ENCODE results near the gene ZC3H12D.

The ZC3H12D gene

DNA sequence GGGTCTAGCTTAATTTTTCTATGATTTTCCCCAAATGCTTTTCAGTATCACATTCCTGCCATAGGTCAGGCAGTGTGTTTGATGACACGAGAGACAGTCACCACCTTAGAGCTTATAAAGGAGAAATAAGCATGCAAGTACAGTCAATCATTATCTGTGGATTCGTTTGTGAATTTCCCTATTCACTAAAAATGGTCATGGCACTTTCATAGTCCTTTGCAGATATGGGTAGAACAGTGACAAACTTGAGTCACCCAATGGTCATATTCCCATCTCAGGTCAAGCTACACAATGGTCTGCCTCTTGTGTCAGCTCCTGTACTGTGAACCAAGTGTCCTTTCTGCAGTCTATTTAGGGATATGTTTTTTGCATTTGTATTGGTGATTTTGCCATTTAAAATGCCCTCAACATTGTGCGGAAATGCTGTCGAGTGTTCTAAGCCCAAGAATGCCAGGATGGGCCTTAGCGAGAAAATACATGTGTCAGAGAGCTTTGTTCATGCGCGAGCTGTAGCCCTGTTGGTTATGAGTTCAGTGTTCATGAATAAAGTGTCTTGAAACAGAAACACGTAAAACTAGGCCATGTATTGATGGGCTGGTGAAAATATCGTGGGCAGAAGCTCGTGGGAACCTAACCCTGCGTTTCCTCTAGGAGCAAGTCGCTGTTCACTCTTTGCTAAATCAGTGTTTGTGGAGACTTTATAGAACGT lies 65.0 kb downstream of the ZC3H12D start:
- DNase-seq: no peak
- Mint-ChIP-seq H3K9me3 (peaks cover 2% of the 10 kb centered on the region), H3K36me3 (peaks cover 20% of the 10 kb centered on the region), H3K4me1 (peaks cover 6% of the 10 kb centered on the region), H3K4me3 (no peak overlapping the region), H3K27ac (no peak overlapping the region), H3K27me3 (no peaks in the 10 kb centered on the region)
- CTCF ChIA-PET: interaction anchor here (1.0 to 2.1 kb wide), 4 partner anchors 12 to 338 kb away, joined by 3 to 13 read pairs (median 3); no protein-coding TSS in a partner anchor

DNA sequence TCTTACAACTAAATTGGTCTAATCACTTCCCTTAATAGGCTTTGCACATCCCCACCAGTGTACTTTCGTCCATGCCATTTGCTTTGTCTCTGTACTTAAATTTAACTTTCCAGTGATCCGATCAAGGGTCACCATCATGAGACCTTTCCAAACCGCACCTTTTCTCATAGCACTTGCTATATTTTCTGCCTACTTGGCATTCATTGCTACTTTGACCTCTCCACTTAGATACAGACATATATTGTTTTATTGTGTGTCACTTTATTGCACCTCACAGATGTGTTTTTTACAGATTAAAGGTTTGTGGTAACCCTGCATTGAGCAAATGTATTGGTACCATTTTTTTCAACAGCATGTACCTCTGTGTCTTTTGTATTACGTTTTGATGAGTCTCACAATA lies 70.0 kb downstream of the ZC3H12D start:
- peaks cover 6% of the 10 kb centered on the region for H3K4me1 Mint-ChIP-seq
- H3K36me3 Mint-ChIP-seq: peaks cover 61% of the 10 kb centered on the region
- CTCF ChIA-PET: interaction anchor here (0.8 kb wide), 1 partner anchor 385 kb away, joined by 3 read pairs; no protein-coding TSS in a partner anchor
- no peak for DNase-seq
- H3K4me3 Mint-ChIP-seq: no peak overlapping the region
- H3K9me3 Mint-ChIP-seq: peaks cover 2% of the 10 kb centered on the region
- H3K27ac Mint-ChIP-seq: no peak overlapping the region
- H3K27me3 Mint-ChIP-seq: no peaks in the 10 kb centered on the region

DNA sequence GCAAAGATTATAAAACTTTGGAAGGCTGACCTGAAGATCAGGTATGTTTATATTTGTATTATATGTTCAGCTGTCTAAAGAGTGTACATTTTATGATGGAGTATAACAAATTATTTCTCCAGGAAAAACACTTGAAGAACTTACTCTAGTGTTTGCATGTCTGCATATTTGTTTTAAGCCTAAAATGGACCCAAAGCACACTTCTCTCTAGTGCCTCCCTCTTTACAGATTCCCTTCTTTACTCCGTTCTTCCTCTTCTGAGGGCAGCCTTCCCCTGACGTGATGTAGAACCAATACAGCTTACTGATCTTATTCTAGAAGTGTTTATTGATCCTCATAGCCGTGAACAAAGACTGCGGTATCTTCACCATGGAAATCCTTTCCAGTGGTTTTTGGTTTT lies 70.8 kb downstream of the ZC3H12D start:
- CTCF ChIA-PET: interaction anchor here (0.8 to 1.5 kb wide), 4 partner anchors 17 to 384 kb away, joined by 3 to 4 read pairs (median 4); no protein-coding TSS in a partner anchor
- Mint-ChIP-seq H3K36me3 (peaks cover 68% of the 10 kb centered on the region), H3K27ac (peak overlapping the region; percentile 17), H3K4me1 (peaks cover 6% of the 10 kb centered on the region), H3K4me3 (no peak overlapping the region), H3K27me3 (no peaks in the 10 kb centered on the region), H3K9me3 (peaks cover 2% of the 10 kb centered on the region)
- DNase-seq: no peak

DNA sequence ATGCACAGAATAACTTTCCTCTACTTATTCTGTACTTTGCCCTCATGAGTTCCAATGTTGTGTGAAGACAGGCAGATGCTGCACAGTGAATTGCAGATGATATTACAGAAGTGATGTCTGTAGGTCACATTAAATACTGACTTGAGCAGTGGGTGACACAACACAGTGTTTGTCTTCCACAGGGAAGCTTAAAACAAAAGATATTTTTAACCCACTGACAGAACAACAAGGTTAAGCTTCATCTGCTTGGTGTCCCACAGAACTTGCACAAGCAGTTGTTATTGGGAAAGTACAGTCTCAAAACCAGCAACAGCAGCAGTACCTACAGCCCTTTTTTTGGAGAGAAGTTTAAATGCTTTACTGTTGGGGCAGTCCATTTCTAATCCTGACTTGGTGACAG lies 74.3 kb downstream of the ZC3H12D start:
- CTCF ChIA-PET: interaction anchor here (0.6 to 1.3 kb wide), 4 partner anchors 16 to 382 kb away, joined by 3 to 4 read pairs (median 3); no protein-coding TSS in a partner anchor
- Mint-ChIP-seq H3K4me3 (no peak overlapping the region), H3K27me3 (no peaks in the 10 kb centered on the region), H3K9me3 (peaks cover under 1% of the 10 kb centered on the region), H3K36me3 (peaks cover 65% of the 10 kb centered on the region), H3K4me1 (peaks cover 10% of the 10 kb centered on the region), H3K27ac (peak overlapping the region; percentile 14)
- DNase-seq: no peak

DNA sequence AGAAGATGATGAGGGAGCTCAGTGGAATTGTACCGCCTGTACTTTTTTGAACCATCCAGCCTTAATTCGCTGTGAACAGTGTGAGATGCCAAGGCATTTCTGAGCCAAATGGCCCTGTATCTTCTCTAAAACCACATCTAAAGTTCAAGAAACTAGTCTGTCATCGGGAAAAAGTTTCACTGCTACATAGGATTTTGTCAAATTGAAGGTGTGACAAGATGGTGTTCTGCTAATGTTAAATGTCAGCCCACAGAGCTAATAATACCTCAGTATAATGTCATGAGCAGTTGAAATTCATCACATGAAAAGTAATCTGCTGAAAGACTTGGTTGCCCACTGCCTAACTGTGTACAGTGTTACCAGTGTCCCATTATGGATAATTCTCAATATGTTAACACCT lies 75.2 kb downstream of the ZC3H12D start:
- CTCF ChIA-PET: no interaction called here
- Mint-ChIP-seq H3K27me3 (no peaks in the 10 kb centered on the region), H3K27ac (peak overlapping the region; percentile 49), H3K4me3 (no peak overlapping the region), H3K4me1 (peaks cover 14% of the 10 kb centered on the region), H3K9me3 (no peaks in the 10 kb centered on the region), H3K36me3 (peaks cover 67% of the 10 kb centered on the region)
- no peak for DNase-seq

DNA sequence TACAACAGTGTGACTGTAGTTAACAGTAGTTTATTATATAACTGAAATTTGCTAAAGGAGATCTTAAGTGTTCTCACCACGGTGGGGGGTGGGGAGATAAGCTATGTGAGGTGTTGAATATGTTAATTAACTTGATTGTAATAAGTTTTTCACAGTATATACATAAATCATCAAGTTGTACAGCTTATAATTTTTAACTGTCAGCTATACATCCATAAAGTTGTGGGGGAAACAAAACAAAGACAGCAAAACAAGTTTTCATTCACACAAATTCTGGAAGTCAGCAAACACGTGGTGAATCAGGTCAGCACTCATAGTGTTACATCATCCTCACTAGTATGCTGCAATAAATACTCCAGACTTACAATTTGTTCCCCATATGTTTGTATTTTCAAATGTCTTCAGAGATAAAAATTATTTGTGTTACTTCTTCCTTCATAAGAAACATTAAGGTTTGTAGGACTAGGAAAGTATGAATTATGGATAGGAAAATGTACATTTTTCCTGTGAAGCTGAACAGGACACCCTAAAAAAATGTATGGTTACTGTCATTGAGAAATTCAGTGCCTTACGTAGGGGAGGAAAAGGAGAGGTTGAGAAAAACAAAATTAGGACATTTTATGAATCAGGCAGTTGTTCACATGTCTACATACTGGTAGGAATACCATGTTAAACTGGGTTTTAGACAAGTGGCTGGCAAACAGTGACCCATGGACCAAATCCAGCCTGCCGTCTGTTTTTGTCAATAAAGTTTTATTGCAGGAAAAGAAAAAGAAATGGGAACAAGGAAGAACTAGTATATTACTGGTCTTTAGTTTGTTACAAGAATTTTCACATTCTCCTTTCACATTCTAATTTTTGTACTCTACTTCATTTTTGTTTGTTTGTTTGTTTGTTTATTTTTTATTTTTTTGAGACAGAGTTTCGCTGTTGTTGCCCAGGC lies 78.7 kb downstream of the ZC3H12D start:
- peaks cover 70% of the 10 kb centered on the region for H3K36me3 Mint-ChIP-seq
- CTCF ChIA-PET: interaction anchor here (1.9 kb wide), 1 partner anchor 378 kb away, joined by 6 read pairs; no protein-coding TSS in a partner anchor
- peak overlapping the region; percentile 40 for H3K27ac Mint-ChIP-seq
- no peak for DNase-seq
- H3K4me3 Mint-ChIP-seq: no peak overlapping the region
- no peaks in the 10 kb centered on the region for H3K27me3 Mint-ChIP-seq
- H3K4me1 Mint-ChIP-seq: peaks cover 21% of the 10 kb centered on the region
- H3K9me3 Mint-ChIP-seq: no peaks in the 10 kb centered on the region

DNA sequence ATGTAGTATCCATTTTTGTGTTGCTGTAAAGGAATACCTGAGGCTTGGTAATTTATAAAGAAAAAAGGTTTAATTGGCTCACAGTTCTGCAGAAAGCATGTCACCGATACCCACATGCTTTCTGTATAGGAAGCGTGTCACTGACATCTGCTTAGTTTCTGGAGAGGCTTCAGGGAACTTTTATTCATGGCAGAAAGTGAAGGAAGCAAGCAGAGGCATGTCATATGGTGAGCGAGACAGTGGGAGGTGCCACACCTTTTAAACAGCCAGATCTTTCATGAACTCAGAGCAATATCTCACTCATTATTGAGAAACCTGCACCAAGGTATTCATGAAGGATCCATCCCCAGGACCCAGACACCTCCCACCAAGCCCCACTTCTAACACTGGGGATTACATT lies 81.3 kb downstream of the ZC3H12D start:
- Mint-ChIP-seq H3K4me1 (peaks cover 25% of the 10 kb centered on the region), H3K27ac (peak overlapping the region; percentile 52), H3K4me3 (peak overlapping the region; percentile 26), H3K9me3 (no peaks in the 10 kb centered on the region), H3K36me3 (peaks cover 67% of the 10 kb centered on the region), H3K27me3 (no peaks in the 10 kb centered on the region)
- CTCF ChIA-PET: no interaction called here
- no peak for DNase-seq

DNA sequence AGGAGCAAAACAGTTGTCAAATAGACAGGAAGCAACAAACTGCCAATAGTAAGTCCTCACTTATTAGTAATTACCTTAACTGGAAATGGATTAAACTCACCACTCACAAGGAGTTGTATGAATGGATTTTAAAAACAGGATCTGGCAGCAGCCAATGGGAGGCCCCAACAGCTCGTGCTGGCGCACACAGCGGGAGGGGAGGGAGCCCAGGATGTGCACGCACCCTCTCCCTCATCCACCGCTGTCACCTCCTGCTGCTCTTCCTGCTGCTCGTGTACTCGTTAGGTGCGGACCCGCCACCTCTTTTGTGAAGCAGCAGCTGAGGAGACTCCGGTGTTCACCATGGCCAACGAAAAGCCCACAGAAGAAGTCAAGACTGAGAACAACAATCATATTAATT lies 84.8 kb downstream of the ZC3H12D start, which contains the start of gene SUMO4:
Gene SUMO4 (plus strand): TSS at position 213 of the 400 bp plus-strand sequence. CDS start 130 bp downstream, at position 343.
- H3K27me3 Mint-ChIP-seq: no peaks in the 10 kb centered on the region
- peaks cover 79% of the 10 kb centered on the region for H3K36me3 Mint-ChIP-seq
- no peaks in the 10 kb centered on the region for H3K9me3 Mint-ChIP-seq
- H3K27ac Mint-ChIP-seq: peak within 1 kb of the TSS; percentile 72
- DNase-seq: no peak
- CTCF ChIA-PET: no interaction called here
- peaks cover 37% of the 10 kb centered on the region for H3K4me1 Mint-ChIP-seq
- H3K4me3 Mint-ChIP-seq: no peak within 1 kb of the TSS

DNA sequence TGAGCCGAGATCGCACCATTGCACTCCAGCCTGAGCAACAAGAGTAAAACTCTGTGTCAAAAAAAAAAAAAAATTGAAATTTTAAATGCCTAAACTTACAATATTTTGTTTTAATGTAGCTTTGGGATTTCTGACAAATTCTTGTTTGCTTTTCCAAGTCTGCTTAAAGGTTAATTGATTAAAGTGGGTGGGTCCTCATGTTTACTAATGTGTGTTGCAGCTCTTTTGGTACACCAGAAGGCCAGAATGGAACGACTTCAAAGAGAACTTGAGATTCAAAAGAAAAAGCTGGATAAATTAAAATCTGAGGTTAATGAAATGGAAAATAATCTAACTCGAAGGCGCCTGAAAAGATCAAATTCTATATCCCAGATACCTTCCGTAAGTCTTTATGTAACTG lies 87.4 kb downstream of the ZC3H12D start:
- no peak overlapping the region for H3K4me3 Mint-ChIP-seq
- no peak overlapping the region for H3K27ac Mint-ChIP-seq
- no peaks in the 10 kb centered on the region for H3K27me3 Mint-ChIP-seq
- H3K4me1 Mint-ChIP-seq: peaks cover 56% of the 10 kb centered on the region
- peaks cover 76% of the 10 kb centered on the region for H3K36me3 Mint-ChIP-seq
- no peaks in the 10 kb centered on the region for H3K9me3 Mint-ChIP-seq
- CTCF ChIA-PET: interaction anchor here (0.6 to 1.0 kb wide), 2 partner anchors 34 to 73 kb away, joined by 3 to 4 read pairs; no protein-coding TSS in a partner anchor
- DNase-seq: no peak
